Neuronal stem cell (in vitro differentiated cells): Measurements from ENCODE around the gene ZNF219.

Experiments used
- DNase-seq: peaks from one replicate; pipeline ENCODE4 v3.0.0-alpha.2; 2013; ENCODE audit warnings: low spot score
- H2AFZ ChIP-seq: one replicate; pipeline ENCODE4 v1.6.1; 2013; ENCODE audit warnings: mild to moderate bottlenecking, low read length, inconsistent platforms
- H2AK5ac ChIP-seq: 2 replicates; pipeline ENCODE4 v1.6.1; 2013; ENCODE audit warnings: low read depth, mild to moderate bottlenecking, inconsistent platforms, low read length, moderate library complexity, mixed read lengths
- H2BK120ac ChIP-seq: 2 replicates; pipeline ENCODE4 v1.6.1; 2013; ENCODE audit warnings: low read depth, mild to moderate bottlenecking, inconsistent platforms, low read length, moderate library complexity, mixed read lengths
- H2BK12ac ChIP-seq: one replicate; pipeline ENCODE4 v1.6.1; 2013; ENCODE audit warnings: low read length, inconsistent platforms
- H2BK15ac ChIP-seq: 2 replicates; pipeline ENCODE4 v1.6.1; 2013; ENCODE audit warnings: mild to moderate bottlenecking, low read length, inconsistent platforms, mixed read lengths
- H2BK5ac ChIP-seq: one replicate; pipeline ENCODE4 v1.6.1; 2013; ENCODE audit warnings: inconsistent platforms, mild to moderate bottlenecking, low read length, moderate library complexity
- H3K14ac ChIP-seq: one replicate; pipeline ENCODE4 v1.6.1; 2013; ENCODE audit warnings: low read length, inconsistent platforms
- H3K18ac ChIP-seq: 2 replicates; pipeline ENCODE4 v1.6.1; 2013; ENCODE audit warnings: low read length, inconsistent platforms
- H3K23ac ChIP-seq: 2 replicates; pipeline ENCODE4 v1.6.1; 2013; ENCODE audit warnings: low read depth, mild to moderate bottlenecking, mixed read lengths, low read length, inconsistent platforms; ENCODE audit not compliant: poor library complexity
- H3K27ac ChIP-seq: replicated peaks from 3 replicates; pipeline ENCODE4 v1.5.1; 2013; ENCODE audit warnings: low read length, inconsistent platforms
- H3K27me3 ChIP-seq, 3 experiments: 2 replicates each; pipeline ENCODE4 v1.6.1; 2013; ENCODE audit warnings: low read length in 3 of 3, mild to moderate bottlenecking in 2 of 3, inconsistent platforms in 1 of 3, low read depth in 1 of 3, mixed read lengths in 1 of 3, moderate library complexity in 1 of 3; ENCODE audit not compliant: control insufficient read depth in 3 of 3, insufficient read depth in 3 of 3
- H3K36me3 ChIP-seq, 2 donors: replicated peaks in 1 of 2; 2 replicates each; pipeline ENCODE4 v1.6.1; 2013; ENCODE audit warnings: low read length in 2 of 2; ENCODE audit not compliant: control insufficient read depth in 2 of 2, insufficient read depth in 2 of 2
- H3K4ac ChIP-seq: 2 replicates; pipeline ENCODE4 v1.6.1; 2013; ENCODE audit warnings: inconsistent platforms, mild to moderate bottlenecking, low read length, moderate library complexity
- H3K4me1 ChIP-seq, 2 donors: 1 replicate in 1 of 2; 2 replicates in 1 of 2; pipeline ENCODE4 v1.6.1; 2013; ENCODE audit warnings: low read length in 2 of 2, low read depth in 1 of 2; ENCODE audit not compliant: control insufficient read depth in 2 of 2, insufficient read depth in 1 of 2
- H3K4me2 ChIP-seq: one replicate; pipeline ENCODE4 v1.6.1; 2013; ENCODE audit warnings: mild to moderate bottlenecking, low read length, inconsistent platforms; ENCODE audit not compliant: insufficient read depth, poor library complexity, severe bottlenecking
- H3K4me3 ChIP-seq, 2 donors: 2 replicates each; pipeline ENCODE4 v1.5.1; 2013; ENCODE audit warnings: low read length in 2 of 2, mild to moderate bottlenecking in 2 of 2, inconsistent platforms in 1 of 2, moderate library complexity in 1 of 2
- H3K79me1 ChIP-seq: one replicate; pipeline ENCODE4 v1.6.1; 2013; ENCODE audit warnings: low read depth, mild to moderate bottlenecking, inconsistent platforms, low read length, moderate library complexity
- H3K9ac ChIP-seq: one replicate; pipeline ENCODE4 v1.6.1; 2013; ENCODE audit warnings: mild to moderate bottlenecking, low read depth, low read length, inconsistent platforms; ENCODE audit not compliant: poor library complexity
- H3K9me3 ChIP-seq, 2 donors: replicated peaks in 1 of 2; 2 replicates each; pipeline versions ENCODE3 to v1.6.1; 2013; ENCODE audit warnings: low read length in 2 of 2, mild to moderate bottlenecking in 2 of 2, inconsistent platforms in 1 of 2, low read depth in 1 of 2, mixed read lengths in 1 of 2, moderate library complexity in 1 of 2; ENCODE audit not compliant: control insufficient read depth in 2 of 2, insufficient read depth in 1 of 2
- H4K8ac ChIP-seq: one replicate; pipeline ENCODE4 v1.6.1; 2013; ENCODE audit warnings: low read depth, mild to moderate bottlenecking, inconsistent platforms, low read length, moderate library complexity
- H4K91ac ChIP-seq: one replicate; pipeline ENCODE4 v1.6.1; 2013; ENCODE audit warnings: low read length, low read depth, mild to moderate bottlenecking, inconsistent platforms; ENCODE audit not compliant: poor library complexity
- WGBS, 2 donors: extraction: QIAGEN DNeasy Blood & Tissue Kit; methylation state at CpG; one replicate each; pipeline ENCODE4 v1.1.7; 2013; ENCODE audit warnings: missing lambda C conversion rate in 2 of 2, mixed read lengths in 1 of 2; ENCODE audit not compliant: insufficient read length in 2 of 2, insufficient replicate concordance in 1 of 2; ENCODE audit errors: extremely low coverage in 2 of 2; 5-methylcytosine and 5-hydroxymethylcytosine counted together

ZNF219 gene

GRCh38 chr14:21057803-21058675, 40.4 kb downstream of the ZNF219 start, which contains the start of gene RNASE8:
RNASE8 (plus strand) TSS chr14:21057822; CDS start chr14:21057893, 71 bp downstream.
- no CpG with 5 or more reads among the region's 8 CpGs for WGBS, 2 donors
- no peak within 1 kb of the TSS for H3K14ac ChIP-seq
- peaks cover 0 to 26% (median 0%) of the 10 kb centered on the region in 3 experiments for H3K27me3 ChIP-seq
- H2BK5ac ChIP-seq: no peak within 1 kb of the TSS
- no peak within 1 kb of the TSS for H3K27ac ChIP-seq
- H3K4me2 ChIP-seq: no peak within 1 kb of the TSS
- H2BK12ac ChIP-seq: no peak within 1 kb of the TSS
- no peak within 1 kb of the TSS for H3K23ac ChIP-seq
- H2AK5ac ChIP-seq: no peak within 1 kb of the TSS
- H4K91ac ChIP-seq: no peak within 1 kb of the TSS
- no peak within 1 kb of the TSS for H4K8ac ChIP-seq
- H3K4me1 ChIP-seq: peaks cover 1 to 2% of the 10 kb centered on the region in 2 donors
- H3K4me3 ChIP-seq: no peak within 1 kb of the TSS
- H3K18ac ChIP-seq: no peak within 1 kb of the TSS
- no peak within 1 kb of the TSS for H2AFZ ChIP-seq
- H3K9me3 ChIP-seq: no peaks in the 10 kb centered on the region
- no peak for DNase-seq
- H3K79me1 ChIP-seq: no peaks in the 10 kb centered on the region
- no peaks in the 10 kb centered on the region for H3K36me3 ChIP-seq
- no peak within 1 kb of the TSS for H3K9ac ChIP-seq
- no peak within 1 kb of the TSS for H2BK15ac ChIP-seq
- H3K4ac ChIP-seq: no peak within 1 kb of the TSS
- H2BK120ac ChIP-seq: no peak within 1 kb of the TSS

- no peak overlapping the region for H3K4me2 ChIP-seq
- H3K18ac ChIP-seq: no peak overlapping the region
- H3K9ac ChIP-seq: no peak overlapping the region
- H2BK12ac ChIP-seq: no peak overlapping the region
- no peak overlapping the region for H2AK5ac ChIP-seq
- no peak overlapping the region for H4K8ac ChIP-seq
- H3K4me1 ChIP-seq: peaks cover 0 to 2% of the 10 kb centered on the region in 2 donors
- DNase-seq: no peak
- no peaks in the 10 kb centered on the region for H3K36me3 ChIP-seq
- H3K27ac ChIP-seq: no peak overlapping the region
- no peak overlapping the region for H3K14ac ChIP-seq
- no peak overlapping the region for H2AFZ ChIP-seq
- no CpG with 5 or more reads among the region's 10 CpGs for WGBS, 2 donors
- H2BK120ac ChIP-seq: no peak overlapping the region
- no peaks in the 10 kb centered on the region for H3K79me1 ChIP-seq
- no peak overlapping the region for H2BK15ac ChIP-seq
- H3K23ac ChIP-seq: no peak overlapping the region
- no peak overlapping the region for H4K91ac ChIP-seq
- H3K27me3 ChIP-seq: peaks cover 0 to 33% (median 0%) of the 10 kb centered on the region in 3 experiments
- H3K4me3 ChIP-seq: no peak overlapping the region
- H3K4ac ChIP-seq: no peak overlapping the region
- H2BK5ac ChIP-seq: no peak overlapping the region
- no peaks in the 10 kb centered on the region for H3K9me3 ChIP-seq
Measured at GRCh38 chr14:21056520-21057163, 41.8 kb downstream of the ZNF219 start.

GRCh38 chr14:21055432-21056117, 42.9 kb downstream of the ZNF219 start:
- H3K23ac ChIP-seq: no peak overlapping the region
- H3K14ac ChIP-seq: no peak overlapping the region
- H3K18ac ChIP-seq: no peak overlapping the region
- H3K36me3 ChIP-seq: no peaks in the 10 kb centered on the region
- H3K4ac ChIP-seq: no peak overlapping the region
- no peak overlapping the region for H3K9ac ChIP-seq
- H2BK5ac ChIP-seq: no peak overlapping the region
- H3K4me2 ChIP-seq: no peak overlapping the region
- no peaks in the 10 kb centered on the region for H3K9me3 ChIP-seq
- H4K8ac ChIP-seq: no peak overlapping the region
- H3K4me1 ChIP-seq: no peaks in the 10 kb centered on the region
- WGBS, 2 donors: no CpG with 5 or more reads among the region's 5 CpGs
- no peak for DNase-seq
- H4K91ac ChIP-seq: no peak overlapping the region
- H3K4me3 ChIP-seq: no peak overlapping the region
- H3K27me3 ChIP-seq: peaks cover 0 to 33% (median 0%) of the 10 kb centered on the region in 3 experiments
- no peak overlapping the region for H2BK120ac ChIP-seq
- H2BK15ac ChIP-seq: no peak overlapping the region
- H2AFZ ChIP-seq: peak overlapping the region; percentile 23
- no peaks in the 10 kb centered on the region for H3K79me1 ChIP-seq
- no peak overlapping the region for H3K27ac ChIP-seq
- no peak overlapping the region for H2AK5ac ChIP-seq
- H2BK12ac ChIP-seq: no peak overlapping the region

- no peak overlapping the region for H3K27ac ChIP-seq
- no CpG with 5 or more reads among the region's 4 CpGs for WGBS, 2 donors
- H3K27me3 ChIP-seq: peaks cover 0 to 33% (median 0%) of the 10 kb centered on the region in 3 experiments
Measured at GRCh38 chr14:21054768-21055145, 43.7 kb downstream of the ZNF219 start.

More at GRCh38 chr14:21054768-21055145, 43.7 kb downstream of the ZNF219 start:
- H2AFZ ChIP-seq: no peak overlapping the region
- H2AK5ac ChIP-seq: no peak overlapping the region
- no peak for DNase-seq
- no peak overlapping the region for H3K18ac ChIP-seq
- no peaks in the 10 kb centered on the region for H3K36me3 ChIP-seq
- H2BK5ac ChIP-seq: no peak overlapping the region
- no peak overlapping the region for H3K4ac ChIP-seq
- no peak overlapping the region for H3K4me2 ChIP-seq
- H2BK120ac ChIP-seq: no peak overlapping the region
- no peak overlapping the region for H2BK15ac ChIP-seq
- no peak overlapping the region for H3K14ac ChIP-seq
- no peak overlapping the region for H3K23ac ChIP-seq
- H3K79me1 ChIP-seq: no peaks in the 10 kb centered on the region
- H2BK12ac ChIP-seq: no peak overlapping the region
- H3K9me3 ChIP-seq: no peaks in the 10 kb centered on the region
- no peak overlapping the region for H3K9ac ChIP-seq
- no peaks in the 10 kb centered on the region for H3K4me1 ChIP-seq
- no peak overlapping the region for H4K8ac ChIP-seq
- no peak overlapping the region for H3K4me3 ChIP-seq
- H4K91ac ChIP-seq: no peak overlapping the region
